ENCODE data around the gene ABCA3.
A peak's percentile ranks its signal among the peaks of the same experiment; 100 is the strongest.
"Not testable (repeated sequence)": the region's sequence is repeated elsewhere in the genome, so short reads cannot be mapped to it uniquely, and the experiment has no call there.

Gene ABCA3

GRCh38 chr16:2278956-2279800 lies 61.4 kb downstream of the ABCA3 start:
- no peak for DNase-seq (ENCODE audit: low spot score)

GRCh38 chr16:2278272-2278608 lies 62.3 kb downstream of the ABCA3 start:
- no peak for DNase-seq (ENCODE audit: low spot score)

DNA sequence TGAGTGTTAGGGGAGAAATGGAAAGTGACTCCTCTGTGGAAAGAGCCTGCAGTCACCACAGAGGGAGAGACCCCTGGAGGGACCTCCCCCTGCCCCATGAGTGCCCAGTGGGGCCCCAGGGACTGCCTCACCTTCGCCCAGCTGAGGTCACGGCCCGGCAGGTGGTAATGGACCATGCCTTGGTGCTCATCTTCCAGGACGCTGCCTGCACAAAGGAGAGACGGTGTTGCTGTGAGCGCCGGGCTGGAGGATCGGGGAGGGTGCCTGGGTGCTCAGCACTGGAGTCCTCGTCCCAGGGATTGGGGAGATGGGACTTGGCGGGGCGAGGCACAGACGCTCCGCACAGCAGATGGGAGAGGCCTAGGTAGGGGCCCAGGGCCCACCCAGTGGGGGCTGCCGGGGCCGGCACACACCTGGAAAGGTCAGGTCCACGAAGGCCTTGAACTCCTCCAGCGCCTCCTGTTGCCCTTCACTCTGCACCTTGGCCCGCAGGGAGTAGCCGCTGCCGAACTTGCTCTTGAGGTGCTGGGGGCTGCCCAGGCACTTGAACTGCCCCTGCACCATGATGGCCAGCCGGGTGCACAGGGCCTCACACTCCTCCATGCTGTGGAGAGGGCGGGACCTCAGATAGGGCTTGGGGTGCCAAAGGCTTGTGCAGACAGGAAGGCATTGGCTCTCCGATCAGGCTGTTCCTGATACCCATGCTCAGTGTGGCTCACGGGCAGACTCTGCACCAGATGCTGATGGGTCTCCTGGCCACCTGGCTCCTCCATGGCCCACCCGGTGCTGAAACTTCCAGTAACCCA lies 62.9 kb downstream of the ABCA3 start:
- DNase-seq (ENCODE audit: low spot score) = no peak

GRCh38 chr16:2276368-2277195 lies 63.9 kb downstream of the ABCA3 start:
- DNase-seq (ENCODE audit: low spot score) = no peak

- no peak for DNase-seq (ENCODE audit: low spot score)
These were observed 64.8 kb downstream of the ABCA3 start for GRCh38 chr16:2275476-2276367.

- DNase-seq (ENCODE audit: low spot score) = no peak
These were observed 66.6 kb downstream of the ABCA3 start for GRCh38 chr16:2273931-2274330.

GRCh38 chr16:2273484-2273883 lies 67.0 kb downstream of the ABCA3 start:
- no peak for DNase-seq (ENCODE audit: low spot score)

DNA sequence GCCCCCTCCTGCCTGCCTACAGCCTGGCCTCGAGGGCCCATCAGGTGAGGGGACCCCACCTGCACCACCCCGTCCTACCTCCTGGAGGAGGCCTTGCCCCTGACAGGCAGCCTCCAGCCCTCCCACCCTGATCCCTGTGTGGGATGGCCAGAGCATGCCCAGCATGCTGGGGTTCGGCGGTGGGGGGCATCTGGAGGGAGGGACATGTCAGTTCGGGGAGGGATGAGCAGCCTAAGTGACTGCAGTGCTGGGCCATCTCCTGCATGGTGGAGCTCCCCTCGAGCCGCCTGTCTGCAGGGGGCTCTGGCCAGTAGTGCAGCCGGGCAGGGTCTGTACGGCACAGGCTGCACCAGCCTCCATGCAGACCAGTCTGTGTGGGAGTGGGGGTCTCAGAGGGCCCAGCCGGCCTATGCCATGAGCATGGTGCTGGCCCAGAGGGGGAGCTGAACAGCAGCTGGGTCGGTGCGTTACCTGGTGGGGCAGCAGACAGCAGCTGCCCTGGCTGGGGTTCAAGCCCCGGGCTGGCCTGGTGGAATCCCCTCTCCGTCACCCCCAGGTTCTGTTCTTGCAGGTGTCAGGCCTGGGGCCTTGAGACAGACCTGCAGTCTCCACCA lies 68.6 kb downstream of the ABCA3 start:
- no peak for DNase-seq (ENCODE audit: low spot score)

GRCh38 chr16:2270588-2271470 lies 69.7 kb downstream of the ABCA3 start:
- DNase-seq (ENCODE audit: low spot score) = no peak

DNA sequence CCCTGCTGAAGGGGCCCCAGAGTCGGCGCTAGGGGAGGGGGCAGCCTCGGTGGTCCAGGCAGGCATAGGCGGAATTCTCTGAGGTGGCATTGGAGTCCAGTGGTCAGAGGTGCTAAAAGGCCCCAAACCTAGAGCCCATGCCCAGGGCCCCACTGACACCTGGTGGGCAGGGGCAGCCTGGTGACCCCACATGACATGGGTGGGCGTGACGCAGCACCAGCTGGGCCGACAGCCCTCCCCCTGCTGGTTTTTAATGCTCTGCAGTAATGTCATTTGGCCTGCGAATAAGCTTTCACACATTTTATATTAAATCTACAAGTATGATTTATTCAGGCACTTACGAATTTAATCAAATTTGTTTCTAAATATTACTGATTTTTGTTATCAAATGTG lies 70.5 kb downstream of the ABCA3 start:
- no peak for DNase-seq (ENCODE audit: low spot score)

GRCh38 chr16:2267913-2268666 lies 72.4 kb downstream of the ABCA3 start, which contains the start of gene RNPS1:
RNPS1 (minus strand) TSS chr16:2268126; CDS start chr16:2264643, 3,483 bp downstream.
- DNase-seq (ENCODE audit: low spot score) = peak; percentile 96

DNA sequence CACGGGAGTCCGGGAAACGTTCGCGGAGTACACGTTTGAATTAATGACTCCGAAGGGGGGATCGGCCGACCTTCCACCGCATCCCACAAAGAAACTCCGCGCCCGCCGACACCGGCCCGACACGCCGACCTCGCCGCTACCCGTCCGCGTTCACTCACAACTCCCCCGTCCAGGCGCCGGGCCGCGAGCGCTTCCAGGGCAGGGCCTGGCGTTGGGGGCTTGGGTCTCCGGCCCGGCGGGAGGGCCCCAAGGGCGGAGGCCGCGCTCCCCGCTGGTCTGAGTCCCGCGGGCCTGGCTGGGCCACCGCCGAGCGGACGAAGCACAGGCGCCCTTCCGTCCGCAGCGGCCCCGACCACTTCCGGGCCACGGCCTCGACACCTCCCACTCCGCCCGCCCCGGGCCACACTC lies 73.0 kb downstream of the ABCA3 start:
- DNase-seq (ENCODE audit: low spot score) = not testable (repeated sequence)

DNA sequence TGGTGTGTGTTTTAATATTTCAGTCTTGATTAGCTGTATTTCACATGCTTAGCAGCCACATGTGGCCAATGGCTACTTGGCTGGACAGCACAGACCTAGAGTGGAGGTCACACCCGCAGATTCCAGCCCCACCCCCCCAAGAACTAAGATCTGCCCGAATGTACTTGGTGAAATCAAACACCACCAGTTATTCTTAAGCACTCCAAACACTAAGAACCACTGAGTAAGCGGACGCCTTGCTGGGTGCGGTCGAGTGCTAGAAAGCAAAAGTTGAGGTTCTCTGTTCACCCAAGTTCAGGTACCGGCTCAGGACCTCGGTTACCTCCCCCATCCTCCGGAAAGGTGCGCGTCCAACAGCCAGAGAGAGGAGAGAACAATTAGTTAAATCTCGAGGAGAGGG lies 73.6 kb downstream of the ABCA3 start:
- DNase-seq (ENCODE audit: low spot score) = not testable (repeated sequence)

DNA sequence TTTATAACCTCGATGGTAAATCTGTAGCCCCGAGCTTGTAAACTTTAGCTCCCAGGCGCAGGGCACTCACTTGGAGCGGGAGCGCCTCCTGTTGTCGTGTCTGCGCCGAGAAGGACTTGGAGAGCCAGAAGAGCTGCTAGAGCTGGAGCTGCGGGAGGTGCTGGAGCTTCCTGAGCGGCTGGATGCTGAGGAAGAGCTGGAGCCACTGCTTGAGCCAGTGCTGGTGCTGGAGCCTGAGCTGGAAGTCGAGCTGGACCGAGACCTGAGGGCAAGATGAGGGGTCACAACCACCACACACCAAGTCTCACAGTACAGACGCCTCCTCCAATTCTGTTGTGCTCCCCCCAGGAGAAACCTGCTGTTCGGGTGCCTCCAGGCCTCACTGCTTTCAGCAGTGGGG lies 77.5 kb downstream of the ABCA3 start:
- DNase-seq (ENCODE audit: low spot score) = not testable (repeated sequence)

DNA sequence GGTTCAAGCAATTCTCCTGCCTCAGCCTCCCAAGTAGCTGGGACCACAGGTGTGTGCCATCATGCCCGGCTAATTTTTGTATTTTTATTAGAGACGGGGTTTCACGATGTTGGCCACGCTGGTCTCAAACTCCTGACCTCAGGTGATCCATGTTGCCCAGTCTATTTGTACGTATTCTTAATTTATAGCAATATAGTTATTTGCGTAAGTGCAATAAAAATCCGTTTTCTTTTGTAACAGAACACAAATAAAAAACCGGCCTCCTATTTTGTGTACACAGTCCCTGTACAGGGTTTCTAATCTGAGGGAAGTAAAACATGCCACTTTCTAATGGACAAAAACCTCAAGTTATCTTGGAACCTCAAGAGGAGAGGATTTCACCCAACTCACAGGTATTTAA lies 80.3 kb downstream of the ABCA3 start:
- no peak for DNase-seq (ENCODE audit: low spot score)

DNA sequence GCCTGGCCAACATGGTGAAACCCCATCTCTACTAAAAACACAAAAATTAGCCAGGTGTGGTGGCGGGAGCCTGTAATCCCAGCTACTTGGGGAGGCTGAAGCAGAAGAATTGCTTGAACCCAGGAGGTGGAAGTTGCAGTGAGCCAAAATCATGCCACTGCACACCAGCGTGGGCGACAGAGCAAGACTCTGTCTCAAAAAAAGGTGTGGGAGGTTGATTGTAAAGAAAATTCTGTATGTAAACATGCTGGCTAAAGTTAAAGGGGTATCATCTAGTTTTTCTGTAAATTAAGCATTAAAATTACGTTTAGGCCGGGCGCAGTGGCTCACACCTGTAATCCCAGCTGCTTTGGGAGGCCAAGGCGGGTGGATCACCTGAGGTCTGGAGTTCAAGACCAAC lies 82.0 kb downstream of the ABCA3 start:
- DNase-seq (ENCODE audit: low spot score) = not testable (repeated sequence)

DNA sequence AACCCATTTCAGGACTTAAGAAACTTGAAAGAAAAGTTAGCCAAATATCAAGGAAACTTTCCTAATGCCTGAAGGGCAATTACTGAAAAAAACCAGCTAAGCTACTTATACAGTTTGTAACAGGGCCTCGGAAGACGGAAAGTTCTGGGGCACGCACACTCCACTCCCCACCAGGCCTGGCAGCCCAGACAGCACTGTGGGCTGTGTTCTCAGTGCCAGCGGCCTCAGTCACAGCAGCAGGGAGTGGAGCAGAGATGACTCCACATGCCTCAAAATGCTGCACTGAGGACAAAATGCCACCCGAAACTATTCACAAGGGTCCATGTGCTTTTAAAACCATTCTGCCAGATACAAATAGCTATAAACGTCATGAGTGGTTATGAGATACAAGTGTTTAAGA lies 82.8 kb downstream of the ABCA3 start:
- no peak for DNase-seq (ENCODE audit: low spot score)

- no peak for DNase-seq (ENCODE audit: low spot score)
These were observed 83.9 kb downstream of the ABCA3 start for GRCh38 chr16:2256531-2257140.

DNA sequence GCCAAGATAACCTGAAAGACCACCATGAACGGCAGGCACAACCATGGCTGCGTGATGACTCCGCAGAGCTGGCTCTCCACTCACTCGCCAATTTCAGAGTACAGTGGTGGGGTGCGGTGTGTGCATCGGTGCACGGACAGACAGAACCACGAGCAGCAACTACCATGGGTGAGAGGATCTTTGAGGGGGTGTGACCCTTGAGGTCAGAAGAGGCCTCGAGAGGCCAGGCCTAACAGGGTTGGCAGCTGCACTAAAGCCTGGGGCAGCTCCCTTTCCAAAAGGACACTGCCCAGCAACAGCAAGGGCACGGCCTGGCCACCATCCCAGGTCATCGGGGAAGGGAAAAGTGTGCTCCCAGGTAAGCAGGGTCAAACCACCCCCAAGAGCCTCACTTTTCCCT lies 87.2 kb downstream of the ABCA3 start:
- DNase-seq (ENCODE audit: low spot score) = no peak

Data from hematopoietic multipotent progenitor cell treated with erythropoietin and hydrocortisone succinate and interleukin-3 and kit ligand, for 15 days (in vitro differentiated cells).